Stimulated activated CD4-positive, alpha-beta T cell treated with anti-CD3 and anti-CD28 coated beads, Interleukin-1b, Interleukin-23, amount 100 ng/mL, for 48 hours (primary cell): ENCODE results near the gene MCTP2.

ENCODE experiments used
- DNase-seq: peaks from one replicate; pipeline ENCODE4 v3.0.0-alpha.2; 2020

MCTP2 gene

GRCh38 chr15:94230883-94231722 is at the start of gene MCTP2:
TSS of gene MCTP2 (plus strand) at chr15:94231561. CDS start at chr15:94298266, 66,705 bp downstream.
- DNase-seq, result peak; percentile 85

GRCh38 chr15:94182883-94183282 is 48.5 kb upstream of the MCTP2 start:
- DNase-seq, result no peak

GRCh38 chr15:94185547-94186236 is 45.7 kb upstream of the MCTP2 start:
- DNase-seq, result no peak

GRCh38 chr15:94186770-94187331 is 44.5 kb upstream of the MCTP2 start:
- no peak for DNase-seq

GRCh38 chr15:94193906-94194305 is 37.5 kb upstream of the MCTP2 start:
- no peak for DNase-seq

GRCh38 chr15:94196531-94196930 is 34.8 kb upstream of the MCTP2 start:
- no peak for DNase-seq

- DNase-seq, result no peak
Observed at GRCh38 chr15:94198633-94199032, 32.7 kb upstream of the MCTP2 start.

- DNase-seq, result no peak
Observed at GRCh38 chr15:94199725-94200124, 31.6 kb upstream of the MCTP2 start.

- no peak for DNase-seq
Observed at GRCh38 chr15:94203306-94203705, 28.1 kb upstream of the MCTP2 start.

GRCh38 chr15:94205366-94205765 is 26.0 kb upstream of the MCTP2 start:
- DNase-seq, result peak; percentile 13

GRCh38 chr15:94206463-94207167 is 24.7 kb upstream of the MCTP2 start:
- DNase-seq, result peak; percentile 64

GRCh38 chr15:94212291-94212690 is 19.1 kb upstream of the MCTP2 start:
- no peak for DNase-seq

GRCh38 chr15:94225616-94226015 is 5.7 kb upstream of the MCTP2 start:
- DNase-seq, result no peak

GRCh38 chr15:94228611-94229010 is 2.8 kb upstream of the MCTP2 start:
- no peak for DNase-seq

- peak; percentile 74 for DNase-seq
Observed at GRCh38 chr15:94229591-94230369, 1.6 kb upstream of the MCTP2 start.

GRCh38 chr15:94230431-94230882 is 904 bp upstream of the MCTP2 start:
- DNase-seq, result no peak

- DNase-seq, result peak; percentile 17
Observed at GRCh38 chr15:94231723-94232468, 535 bp downstream of the MCTP2 start.

- DNase-seq, result no peak
Observed at GRCh38 chr15:94233441-94233840, 2.1 kb downstream of the MCTP2 start.

GRCh38 chr15:94234300-94234699 is 2.9 kb downstream of the MCTP2 start:
- peak; percentile 73 for DNase-seq

- no peak for DNase-seq
Observed at GRCh38 chr15:94235041-94235440, 3.7 kb downstream of the MCTP2 start.

GRCh38 chr15:94235646-94236045 is 4.3 kb downstream of the MCTP2 start:
- DNase-seq, result no peak

GRCh38 chr15:94236608-94237007 is 5.2 kb downstream of the MCTP2 start:
- no peak for DNase-seq
